ENCODE data around the gene SLC39A11. TPM values are rescaled to one million over a fixed set of nuclear protein-coding genes. Genes with fewer than 3 reads are reported as not detected.
A peak's percentile ranks its signal among the peaks of the same experiment; 100 is the strongest.

SLC39A11 gene
- total RNA-seq, 1 experiment from 2014 or later = 56.1 TPM

GRCh38 chr17:72684405-72685020 is 408.0 kb downstream of the SLC39A11 start:
- peak overlapping the region; percentile 100 for H3K27ac ChIP-seq (ENCODE audit: low read length)
- no TSS peak for BruUV-seq (replicated peaks)
- POLR2A ChIA-PET = interaction anchor here (0.6 to 1.6 kb wide), 4 partner anchors 8 to 32 kb away, joined by 3 to 8 read pairs (median 3); no protein-coding TSS in a partner anchor
- DNase-seq (ENCODE audit: low read depth, low spot score) (no peak), ATAC-seq (peak; percentile 17)
- no peaks in the 10 kb centered on the region for H3K27me3 ChIP-seq (ENCODE audit: control insufficient read depth, insufficient read depth, low read length)
- intact Hi-C loops (cut with micrococcal nuclease; ENCODE audit: unreplicated experiment) (loop anchor here (10.0 kb wide), 1 partner anchor 120 kb away; no protein-coding TSS in a partner anchor), in situ Hi-C loops (cut with HindIII; ENCODE audit: low pct_unique_long_range_greater_than_20kb, low sequenced_read_pairs) (no loop called here)
- TF ChIP-seq REST (IDR thresholded peaks at IDR 0.05; ENCODE audit: insufficient read depth in 1 of 2, low read depth in 2 of 2, low read length in 1 of 2) (no peak), POLR2AphosphoS5 (IDR thresholded peaks at IDR 0.05; ENCODE audit: low read depth, low read length) (no peak), TCF7L2 (IDR thresholded peaks at IDR 0.05; ENCODE audit: low read depth, low read length) (no peak), CTCF (IDR thresholded peaks at IDR 0.05) (no peak), SIN3A (IDR thresholded peaks at IDR 0.05; ENCODE audit: borderline replicate concordance, insufficient read depth, low read depth, low read length) (no peak)
- CTCF ChIA-PET = interaction anchor here (1.0 to 1.7 kb wide), 2 partner anchors 13 to 43 kb away, joined by 4 to 12 read pairs; no protein-coding TSS in a partner anchor
- H3K36me3 ChIP-seq (ENCODE audit: control insufficient read depth, insufficient read depth, low read length) = no peaks in the 10 kb centered on the region
- H3K4me3 ChIP-seq (ENCODE audit: low read depth in 2 of 2, low read length in 2 of 2) = no peak overlapping the region
- H3K9me3 ChIP-seq (ENCODE audit: control insufficient read depth, insufficient read depth, low read depth, low read length) = no peaks in the 10 kb centered on the region
- H3K4me1 ChIP-seq (ENCODE audit: control insufficient read depth, insufficient read depth, low read length) = peaks cover 66% of the 10 kb centered on the region

- TF ChIP-seq CTCF (IDR thresholded peaks at IDR 0.05) (no peak), TCF7L2 (IDR thresholded peaks at IDR 0.05; ENCODE audit: low read depth, low read length) (peak; percentile 97), REST (IDR thresholded peaks at IDR 0.05; ENCODE audit: insufficient read depth in 1 of 2, low read depth in 2 of 2, low read length in 1 of 2) (peak; percentile 8 to 57; a peak in 2 of 4 replicates), POLR2AphosphoS5 (IDR thresholded peaks at IDR 0.05; ENCODE audit: low read depth, low read length) (peak; percentile 95), SIN3A (IDR thresholded peaks at IDR 0.05; ENCODE audit: borderline replicate concordance, insufficient read depth, low read depth, low read length) (peak; percentile 95)
- peak overlapping the region; percentile 5 to 20; a peak in 2 of 4 replicates for H3K4me3 ChIP-seq (ENCODE audit: low read depth in 2 of 2, low read length in 2 of 2)
- no peaks in the 10 kb centered on the region for H3K9me3 ChIP-seq (ENCODE audit: control insufficient read depth, insufficient read depth, low read depth, low read length)
- H3K4me1 ChIP-seq (ENCODE audit: control insufficient read depth, insufficient read depth, low read length) = peaks cover 66% of the 10 kb centered on the region
- no peaks in the 10 kb centered on the region for H3K27me3 ChIP-seq (ENCODE audit: control insufficient read depth, insufficient read depth, low read length)
- intact Hi-C loops (cut with micrococcal nuclease; ENCODE audit: unreplicated experiment) (loop anchor here (2.0 to 10.0 kb wide), 2 partner anchors 21 to 119 kb away; no protein-coding TSS in a partner anchor), in situ Hi-C loops (cut with HindIII; ENCODE audit: low pct_unique_long_range_greater_than_20kb, low sequenced_read_pairs) (no loop called here)
- BruUV-seq (replicated peaks) = no TSS peak
- H3K36me3 ChIP-seq (ENCODE audit: control insufficient read depth, insufficient read depth, low read length) = no peaks in the 10 kb centered on the region
- ATAC-seq = peak; percentile 96
- DNase-seq (ENCODE audit: low read depth, low spot score) = peak; percentile 86
- POLR2A ChIA-PET = interaction anchor here (0.5 to 1.6 kb wide), 4 partner anchors 16 to 97 kb away, joined by 3 to 12 read pairs (median 6); no protein-coding TSS in a partner anchor
- H3K27ac ChIP-seq (ENCODE audit: low read length) = peak overlapping the region; percentile 100
- CTCF ChIA-PET = interaction anchor here (1.0 to 1.8 kb wide), 3 partner anchors 14 to 127 kb away, joined by 4 to 12 read pairs (median 6); no protein-coding TSS in a partner anchor
Measured at GRCh38 chr17:72683506-72684404, 408.7 kb downstream of the SLC39A11 start.

Measured in Panc1 (cell line).